GM15510 (cell line): ENCODE results near the gene SSH3.

ENCODE experiments used
- POLR2A ChIP-seq: IDR thresholded peaks from 3 replicates; pipeline ENCODE4 v1.6.1; 2011; ENCODE audit warnings: borderline replicate concordance; ENCODE audit not compliant: insufficient read length; ENCODE audit errors: extremely low read depth

The SSH3 gene

DNA sequence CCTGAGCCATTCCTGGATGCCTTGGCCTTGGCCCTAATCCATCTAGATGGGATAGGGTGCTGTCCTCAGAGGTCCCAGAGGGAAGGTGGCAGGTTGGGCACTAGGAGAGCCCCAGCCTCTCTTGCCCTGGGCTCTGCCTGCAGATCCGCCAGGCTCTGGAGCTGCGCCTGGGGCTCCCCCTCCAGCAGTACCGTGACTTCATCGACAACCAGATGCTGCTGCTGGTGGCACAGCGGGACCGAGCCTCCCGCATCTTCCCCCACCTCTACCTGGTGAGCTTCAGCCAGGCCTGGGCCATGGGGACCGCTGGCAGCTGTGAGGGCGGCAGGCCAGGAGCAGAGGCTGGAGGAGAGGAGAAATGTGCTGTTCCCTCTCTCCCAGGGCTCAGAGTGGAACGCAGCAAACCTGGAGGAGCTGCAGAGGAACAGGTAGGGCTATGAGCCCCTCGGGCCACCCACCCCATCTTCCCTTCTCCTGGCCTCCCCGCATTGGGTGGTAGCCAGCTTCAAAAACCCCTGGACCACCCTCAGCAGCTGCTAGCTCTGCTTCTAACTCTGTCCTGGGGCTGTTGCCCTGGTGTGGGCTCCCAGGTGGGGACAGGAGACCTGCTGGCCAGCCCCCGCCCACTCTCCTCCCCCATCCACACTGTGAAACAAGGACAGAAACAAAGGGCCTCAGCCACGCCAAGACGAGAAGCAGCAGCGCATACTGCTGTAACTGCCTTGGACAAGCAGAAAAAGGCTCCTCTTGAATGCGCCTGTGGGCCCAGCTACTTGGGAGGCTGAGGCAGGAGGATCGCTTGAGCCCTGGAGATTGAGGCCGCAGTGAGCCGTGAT, 4.9 kb downstream of the SSH3 start:
- TF ChIP-seq POLR2A, result no peak

DNA sequence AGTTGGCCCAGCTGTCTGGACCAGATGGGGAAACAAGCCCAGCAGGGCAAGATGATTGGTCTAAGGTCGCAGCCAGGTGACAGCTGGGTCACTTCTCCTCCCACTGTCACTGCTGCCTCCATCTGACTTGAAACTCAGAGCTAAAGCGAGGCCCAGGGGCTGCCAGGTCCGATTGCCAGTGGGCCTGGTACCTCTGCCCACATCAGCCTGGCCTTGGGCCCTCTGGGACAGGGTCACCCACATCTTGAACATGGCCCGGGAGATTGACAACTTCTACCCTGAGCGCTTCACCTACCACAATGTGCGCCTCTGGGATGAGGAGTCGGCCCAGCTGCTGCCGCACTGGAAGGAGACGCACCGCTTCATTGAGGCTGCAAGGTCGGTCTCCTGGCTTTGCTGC, 5.8 kb downstream of the SSH3 start:
- TF ChIP-seq POLR2A, result no peak

- TF ChIP-seq POLR2A, result no peak
Measured at GRCh38 chr11:67309661-67310061, 6.3 kb downstream of the SSH3 start.

DNA sequence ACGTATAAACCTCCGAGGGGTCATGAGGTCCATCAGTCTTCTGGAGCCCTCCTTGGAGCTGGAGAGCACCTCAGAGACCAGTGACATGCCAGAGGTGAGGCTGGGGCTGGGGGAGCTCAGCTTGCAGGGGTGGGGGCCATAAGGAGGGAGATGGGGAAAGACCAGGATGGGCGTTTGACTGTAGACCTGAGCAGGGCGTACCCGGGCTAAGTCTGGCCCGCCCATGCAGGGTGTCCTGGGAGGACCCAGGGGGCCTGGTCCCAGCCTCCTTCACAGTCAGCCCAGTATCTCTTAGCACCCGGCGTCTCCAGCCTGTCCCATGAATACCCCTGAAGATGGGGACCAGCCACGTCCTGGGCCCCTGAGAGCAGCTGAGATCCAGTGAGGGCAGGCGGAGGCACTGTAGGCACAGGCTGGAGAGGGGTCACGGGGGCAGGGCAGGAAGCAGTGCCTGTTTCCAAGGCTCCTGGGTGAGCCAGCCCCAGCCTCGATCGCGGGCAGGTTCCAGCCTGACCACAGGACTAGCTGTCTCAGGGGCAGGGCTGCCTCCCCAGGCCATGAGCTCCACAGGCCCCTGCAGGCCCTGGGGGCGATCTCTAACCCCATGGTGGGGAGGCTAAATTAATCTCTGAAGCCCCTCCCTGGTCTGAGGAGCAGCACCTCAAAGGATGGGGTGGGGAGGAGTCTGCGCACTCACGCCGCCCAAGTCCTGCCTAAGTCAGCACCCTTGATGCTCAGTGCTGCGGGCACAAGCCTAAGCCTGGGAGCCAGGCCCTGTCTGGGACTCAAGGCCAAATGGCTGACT, 7.1 kb downstream of the SSH3 start:
- no peak for TF ChIP-seq POLR2A

GRCh38 chr11:67311051-67311555, 7.8 kb downstream of the SSH3 start:
- no peak for TF ChIP-seq POLR2A

GRCh38 chr11:67311556-67312082, 8.3 kb downstream of the SSH3 start:
- TF ChIP-seq POLR2A, result no peak

GRCh38 chr11:67312187-67313021, 9.1 kb downstream of the SSH3 start:
- TF ChIP-seq POLR2A, result no peak

GRCh38 chr11:67313125-67313890, 10.0 kb downstream of the SSH3 start:
- no peak for TF ChIP-seq POLR2A

DNA sequence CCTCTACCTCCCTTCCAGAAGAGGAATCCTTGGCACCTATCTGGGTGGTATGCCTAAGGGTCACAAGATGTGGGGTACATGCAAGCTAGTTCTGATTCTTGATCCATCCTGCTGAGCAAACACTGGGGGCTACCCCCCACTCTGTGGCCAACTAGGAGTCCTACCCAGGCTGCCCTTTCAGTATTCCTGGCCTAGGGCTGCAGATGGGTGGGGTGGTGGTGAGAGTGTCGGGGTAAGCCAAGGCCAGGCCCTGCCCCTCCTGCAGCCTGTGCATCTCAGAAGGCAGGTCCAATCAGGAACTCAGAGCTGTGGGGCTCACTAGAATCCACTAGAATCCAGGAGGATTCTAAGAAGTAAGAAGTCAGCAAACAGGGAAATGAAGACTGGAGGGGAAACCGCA, 10.9 kb downstream of the SSH3 start:
- no peak for TF ChIP-seq POLR2A

GRCh38 chr11:67315325-67315909, 12.1 kb downstream of the SSH3 start:
- no peak for TF ChIP-seq POLR2A

GRCh38 chr11:67316882-67317204, 13.5 kb downstream of the SSH3 start:
- no peak for TF ChIP-seq POLR2A

GRCh38 chr11:67317205-67317887, 14.0 kb downstream of the SSH3 start:
- peak; percentile 73 for TF ChIP-seq POLR2A

DNA sequence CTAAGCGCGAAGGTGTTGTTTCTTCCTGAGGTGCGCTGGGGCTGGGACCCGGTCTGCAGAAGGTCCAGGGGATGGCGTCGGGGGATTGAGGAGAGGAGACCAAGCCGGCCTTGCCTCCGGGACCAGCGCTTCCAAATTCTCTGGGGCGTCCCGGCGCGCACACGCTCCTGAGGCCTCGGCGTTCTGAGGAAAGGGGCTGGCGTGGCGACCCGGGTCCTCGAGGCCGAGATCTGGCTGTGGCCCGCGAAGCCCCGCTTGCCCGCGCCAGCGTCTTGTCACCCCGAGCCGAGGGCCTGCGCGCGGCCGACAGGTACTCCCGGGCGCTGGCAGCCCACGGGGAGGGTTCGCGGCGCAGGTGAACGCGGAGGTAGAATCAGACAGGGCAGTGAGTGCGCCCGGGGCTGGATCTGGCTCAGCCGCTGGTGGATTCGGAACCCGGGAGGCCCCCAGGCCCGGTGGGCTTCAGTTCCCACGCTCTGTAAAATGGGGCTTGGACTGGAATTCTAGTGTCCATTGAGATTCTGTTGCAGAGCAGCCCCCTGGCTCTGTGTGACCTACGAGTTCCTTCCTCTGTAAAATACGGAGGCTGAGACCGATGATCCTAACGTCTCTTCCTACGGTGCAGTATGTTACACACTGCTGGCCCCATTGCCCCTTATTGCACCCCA, 14.7 kb downstream of the SSH3 start:
- no peak for TF ChIP-seq POLR2A

DNA sequence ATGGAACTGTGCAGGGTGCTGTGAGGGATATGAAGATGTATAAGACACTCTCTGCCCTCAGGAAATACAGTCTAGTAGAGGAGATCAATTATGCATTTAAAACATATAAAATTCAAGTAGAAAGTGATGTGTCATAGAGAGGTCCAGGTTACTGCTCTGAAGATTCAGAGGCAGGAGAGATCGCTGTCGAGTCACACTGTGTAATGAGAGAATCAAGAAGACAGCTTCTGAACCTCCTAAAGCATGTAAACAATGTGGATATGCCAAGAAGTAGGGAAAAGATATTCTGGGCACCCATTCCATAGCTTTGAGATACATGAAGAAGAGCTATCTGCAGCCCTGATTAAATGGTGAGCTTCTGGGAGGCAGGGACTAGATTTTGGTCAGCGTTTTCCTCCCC, 16.7 kb downstream of the SSH3 start:
- TF ChIP-seq POLR2A, result no peak
